GM19438 (cell line): ENCODE data around the gene ACKR1.
A peak's percentile ranks its signal among the peaks of the same experiment; 100 is the strongest.

ENCODE experiments used
- ATAC-seq: cut with Tn5 transposase; IDR thresholded peaks from one replicate; pipeline ENCODE4 v1.9.1; 2021; ENCODE audit warnings: low read depth; ENCODE audit not compliant: unreplicated experiment

The ACKR1 gene

DNA sequence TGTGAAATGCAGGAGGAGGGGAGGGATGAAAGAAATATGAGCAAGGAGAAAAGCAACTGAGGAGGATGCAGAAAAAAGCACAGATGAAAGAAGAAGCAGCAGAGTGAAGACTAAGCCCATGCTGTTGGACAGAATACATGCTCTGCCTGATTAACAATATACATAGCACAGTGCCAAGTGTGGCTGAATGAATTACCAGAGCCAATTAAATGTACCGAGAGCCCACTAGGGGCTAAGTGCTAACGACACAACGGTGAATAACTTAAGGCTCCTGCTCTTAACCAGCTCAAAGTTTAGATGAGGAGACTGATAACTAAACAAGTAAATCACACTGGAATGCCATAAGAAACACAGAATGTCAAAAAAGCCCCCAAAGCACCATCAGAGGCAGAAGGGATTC lies 17.6 kb upstream of the ACKR1 start:
- no peak for ATAC-seq

DNA sequence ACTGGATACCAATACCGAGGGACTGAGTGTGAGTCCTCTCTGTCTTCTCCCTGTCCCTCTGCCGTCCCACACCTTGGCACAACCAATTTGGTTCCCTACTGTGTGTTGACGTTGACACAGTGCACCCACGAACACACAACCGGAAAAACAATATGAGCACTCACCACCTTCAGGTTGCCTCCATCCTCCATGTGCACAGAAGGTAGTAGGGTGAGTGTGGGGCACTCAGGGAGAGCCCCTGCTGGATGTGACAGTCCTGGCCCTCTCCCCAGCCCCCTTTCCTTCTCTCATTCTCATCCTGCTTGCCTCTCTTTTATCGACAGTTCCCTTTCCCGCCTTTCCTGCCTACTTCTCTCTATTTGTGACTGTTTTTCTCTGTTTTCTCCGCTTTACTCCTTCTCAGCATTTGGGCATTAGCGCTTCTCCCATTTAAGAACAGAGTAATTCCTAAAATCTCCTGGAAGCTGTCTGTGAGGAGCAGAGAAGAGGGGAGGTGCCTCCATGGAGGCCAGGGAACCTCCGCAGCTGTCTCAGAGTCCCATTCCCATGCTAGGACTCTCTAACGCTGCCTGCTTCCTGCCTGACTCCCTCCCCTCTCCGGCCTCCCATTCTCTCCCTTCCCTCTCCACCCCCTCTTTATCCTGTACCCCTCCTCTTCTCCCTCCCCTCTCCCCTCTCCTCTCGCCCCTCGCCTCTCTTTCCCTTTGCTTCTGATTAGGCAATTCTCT lies 16.9 kb upstream of the ACKR1 start:
- peak; percentile 13 for ATAC-seq

DNA sequence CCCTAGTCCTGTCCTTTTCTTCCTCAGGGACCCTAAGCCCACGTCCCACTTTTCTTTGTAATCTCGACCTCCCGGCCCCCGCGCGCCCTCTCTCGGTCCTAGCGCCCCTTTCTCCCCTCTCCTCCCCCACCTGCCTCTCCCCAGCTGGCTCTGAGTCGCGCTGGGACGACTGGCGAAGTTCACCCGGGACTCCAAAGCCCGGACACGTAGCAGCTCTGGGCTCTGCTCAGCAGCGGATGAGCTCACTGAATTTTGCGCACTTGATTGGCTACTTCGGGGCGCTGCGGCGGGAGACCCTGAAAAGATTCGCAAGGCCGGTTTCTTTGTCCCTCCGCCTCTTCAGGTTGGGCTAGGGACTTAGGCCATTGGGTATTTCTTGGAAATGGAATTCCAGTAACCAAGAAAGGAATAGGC lies 16.3 kb upstream of the ACKR1 start:
- ATAC-seq, result peak; percentile 96

DNA sequence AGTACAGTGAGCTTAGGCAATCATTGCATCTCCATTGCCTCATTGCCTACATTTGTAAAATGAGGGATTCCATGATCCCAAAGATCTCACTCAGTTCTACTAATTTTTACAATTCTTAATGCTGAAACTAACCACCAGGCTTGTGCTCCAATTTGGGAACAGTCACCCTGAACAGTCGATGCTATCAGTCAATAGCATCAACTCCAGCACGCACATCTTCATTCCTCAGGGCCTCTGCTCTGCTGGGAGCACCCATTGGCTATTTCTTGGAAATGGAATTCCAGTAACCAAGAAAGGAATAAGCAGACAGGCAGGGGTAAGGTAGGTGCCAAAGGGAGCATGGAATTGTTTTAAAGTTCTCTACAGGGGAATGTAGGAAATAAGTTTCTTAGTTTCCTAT lies 14.2 kb upstream of the ACKR1 start:
- no peak for ATAC-seq

DNA sequence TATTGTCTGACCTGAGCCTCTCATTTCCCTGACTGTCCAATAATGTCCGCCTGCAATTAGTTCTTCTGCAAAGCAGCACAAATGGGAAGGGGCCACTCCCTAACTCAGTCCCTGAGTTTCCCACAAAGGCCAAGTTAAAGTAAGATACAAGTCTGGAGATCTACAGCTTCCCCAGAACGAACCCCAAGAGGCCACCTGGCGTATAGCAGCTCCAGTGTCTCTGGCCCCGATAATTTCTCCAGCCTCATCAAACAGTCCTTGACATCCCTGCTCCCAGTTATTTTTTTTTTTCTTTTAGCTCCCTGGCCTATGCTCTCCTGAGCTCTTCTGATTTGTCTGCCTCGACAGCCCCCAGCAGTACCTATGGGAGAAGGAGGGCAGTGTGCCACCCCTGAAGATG lies 8.1 kb upstream of the ACKR1 start:
- ATAC-seq, result no peak

DNA sequence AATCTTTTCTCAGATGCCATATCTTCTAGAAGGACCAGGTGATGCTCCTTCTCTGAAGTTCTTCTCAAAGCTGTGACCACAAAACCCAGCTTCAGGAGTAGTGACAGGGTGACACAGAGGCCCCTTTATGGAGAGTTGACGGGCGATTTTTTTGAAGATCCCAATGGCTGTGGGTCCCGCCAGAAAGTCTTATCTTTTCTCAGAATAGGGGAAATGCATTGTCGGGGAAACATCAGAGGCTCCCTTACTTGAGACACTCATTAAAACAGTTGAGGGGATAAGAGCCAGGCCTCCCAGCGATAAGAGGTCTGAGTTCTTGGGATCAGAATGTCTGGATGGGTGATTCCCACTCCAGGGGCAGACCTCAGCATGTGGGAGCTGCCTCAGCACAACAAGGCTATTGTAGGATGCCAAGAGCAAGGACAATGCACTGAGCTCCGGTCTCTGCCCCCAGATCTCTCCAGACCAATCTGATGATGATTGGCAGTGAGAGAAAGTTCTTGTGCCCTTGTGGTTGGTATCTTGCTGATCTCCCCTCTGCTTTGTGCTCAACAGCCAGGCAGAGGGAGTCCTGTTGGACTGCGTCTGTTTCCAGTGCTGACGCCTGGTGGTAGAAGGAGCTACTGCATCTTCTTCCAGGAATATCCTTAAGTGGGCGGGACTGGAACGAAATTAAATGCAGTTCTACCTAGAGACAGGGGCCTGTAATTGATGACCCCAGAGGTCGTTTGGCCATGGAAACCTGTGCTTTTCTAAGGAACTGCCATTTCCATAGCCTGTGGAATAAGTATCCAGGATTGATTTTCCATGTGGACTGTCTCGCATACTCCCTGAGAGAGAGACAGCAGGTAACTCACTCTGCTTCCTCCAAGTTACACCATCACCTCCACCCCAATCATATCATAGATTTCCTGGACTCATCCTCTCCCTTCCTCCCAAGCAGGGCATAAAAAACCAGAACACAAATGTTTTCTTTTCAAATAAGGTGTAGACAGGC lies 6.8 kb upstream of the ACKR1 start:
- ATAC-seq, result peak; percentile 85

DNA sequence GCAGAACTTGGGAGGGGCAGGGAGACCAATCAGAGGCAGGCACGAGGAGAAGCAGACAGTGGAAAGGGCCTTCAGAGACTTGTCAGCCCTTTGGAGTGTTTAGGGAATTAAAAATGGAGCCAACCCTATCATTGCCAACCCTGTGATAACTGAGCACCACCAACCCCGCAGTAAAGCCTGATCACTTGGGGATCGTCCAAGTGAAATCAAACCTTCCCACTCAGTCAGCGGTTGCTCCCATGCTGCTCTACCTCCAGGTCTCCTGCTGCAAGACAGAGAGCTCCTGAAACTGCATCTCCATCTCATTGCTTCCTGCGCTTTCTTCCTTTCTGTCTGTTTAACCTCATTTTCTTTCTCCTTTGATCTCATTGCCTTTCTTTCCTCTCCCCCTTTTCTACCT lies 4.8 kb upstream of the ACKR1 start:
- ATAC-seq, result no peak

GRCh38 chr1:159200769-159201168 lies 3.9 kb upstream of the ACKR1 start:
- ATAC-seq, result no peak

DNA sequence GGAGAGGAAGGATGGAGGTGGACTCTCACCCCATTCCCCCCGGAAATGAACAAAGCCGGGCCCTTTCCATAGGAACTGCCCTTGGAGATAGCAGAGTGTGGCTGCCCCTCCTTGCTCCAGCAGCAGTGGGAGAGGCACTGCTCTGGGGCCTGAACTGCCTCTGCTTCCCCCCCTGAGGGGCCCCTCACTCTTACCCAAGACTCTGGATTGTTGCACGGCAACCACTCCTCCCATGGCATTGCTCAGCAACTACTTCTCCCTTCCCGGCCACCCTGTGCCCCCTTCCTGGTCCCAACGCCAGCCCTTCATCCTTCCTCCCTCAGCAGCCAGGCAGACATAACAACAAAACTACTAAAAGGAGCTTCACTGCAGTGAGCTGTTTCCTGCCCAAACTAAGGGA lies 3.0 kb upstream of the ACKR1 start:
- ATAC-seq, result no peak

- no peak for ATAC-seq
Measured at GRCh38 chr1:159203610-159204009, 1.1 kb upstream of the ACKR1 start.

DNA sequence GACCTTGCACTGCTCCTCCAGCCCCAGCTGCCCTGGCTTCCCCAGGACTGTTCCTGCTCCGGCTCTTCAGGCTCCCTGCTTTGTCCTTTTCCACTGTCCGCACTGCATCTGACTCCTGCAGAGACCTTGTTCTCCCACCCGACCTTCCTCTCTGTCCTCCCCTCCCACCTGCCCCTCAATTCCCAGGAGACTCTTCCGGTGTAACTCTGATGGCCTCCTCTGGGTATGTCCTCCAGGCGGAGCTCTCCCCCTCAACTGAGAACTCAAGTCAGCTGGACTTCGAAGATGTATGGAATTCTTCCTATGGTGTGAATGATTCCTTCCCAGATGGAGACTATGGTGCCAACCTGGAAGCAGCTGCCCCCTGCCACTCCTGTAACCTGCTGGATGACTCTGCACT lies 550 bp downstream of the ACKR1 start:
- ATAC-seq, result no peak

DNA sequence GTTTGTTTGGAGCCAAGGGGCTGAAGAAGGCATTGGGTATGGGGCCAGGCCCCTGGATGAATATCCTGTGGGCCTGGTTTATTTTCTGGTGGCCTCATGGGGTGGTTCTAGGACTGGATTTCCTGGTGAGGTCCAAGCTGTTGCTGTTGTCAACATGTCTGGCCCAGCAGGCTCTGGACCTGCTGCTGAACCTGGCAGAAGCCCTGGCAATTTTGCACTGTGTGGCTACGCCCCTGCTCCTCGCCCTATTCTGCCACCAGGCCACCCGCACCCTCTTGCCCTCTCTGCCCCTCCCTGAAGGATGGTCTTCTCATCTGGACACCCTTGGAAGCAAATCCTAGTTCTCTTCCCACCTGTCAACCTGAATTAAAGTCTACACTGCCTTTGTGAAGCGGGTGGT lies 1.4 kb downstream of the ACKR1 start:
- ATAC-seq, result no peak

DNA sequence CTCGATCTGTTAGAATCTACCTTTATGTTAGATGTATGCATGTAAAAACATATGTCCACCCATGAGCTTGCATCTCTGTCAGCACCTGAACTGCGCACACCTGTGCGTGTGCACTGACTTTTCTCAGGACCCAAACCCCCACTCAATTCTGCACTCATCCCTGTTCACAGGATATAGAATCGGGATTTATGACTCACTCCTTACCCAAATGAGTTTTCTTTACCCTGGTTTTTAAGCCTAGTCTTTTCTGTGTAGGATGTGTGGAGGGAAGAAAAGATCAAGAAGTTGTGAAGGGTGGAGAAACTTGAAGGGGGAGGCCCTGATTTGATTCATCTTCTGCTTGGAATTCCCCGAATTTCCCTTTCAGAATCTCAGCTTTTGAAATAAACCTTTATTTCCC lies 2.4 kb downstream of the ACKR1 start:
- ATAC-seq, result no peak

GRCh38 chr1:159207774-159208173 lies 3.1 kb downstream of the ACKR1 start:
- no peak for ATAC-seq

- ATAC-seq, result no peak
Measured at GRCh38 chr1:159208175-159208825, 3.6 kb downstream of the ACKR1 start.

DNA sequence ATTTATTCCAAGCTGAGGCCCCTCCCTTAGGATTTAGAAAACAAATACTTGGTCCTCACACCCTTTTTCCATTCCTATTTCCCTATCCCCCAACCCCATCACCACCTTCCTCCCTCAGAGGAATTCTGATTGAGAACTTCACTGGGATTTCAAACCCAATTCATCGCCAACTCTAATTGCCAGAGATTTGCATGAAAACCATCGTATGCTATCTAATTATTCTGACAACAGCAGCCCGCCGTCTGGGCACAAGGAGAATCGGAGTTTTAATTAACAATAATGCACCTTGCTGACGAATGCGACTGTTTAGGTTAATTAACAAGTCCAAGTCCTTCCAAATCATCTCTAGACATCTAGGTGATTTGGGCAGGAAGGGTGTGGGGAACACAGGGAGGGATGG lies 4.4 kb downstream of the ACKR1 start:
- ATAC-seq, result no peak

DNA sequence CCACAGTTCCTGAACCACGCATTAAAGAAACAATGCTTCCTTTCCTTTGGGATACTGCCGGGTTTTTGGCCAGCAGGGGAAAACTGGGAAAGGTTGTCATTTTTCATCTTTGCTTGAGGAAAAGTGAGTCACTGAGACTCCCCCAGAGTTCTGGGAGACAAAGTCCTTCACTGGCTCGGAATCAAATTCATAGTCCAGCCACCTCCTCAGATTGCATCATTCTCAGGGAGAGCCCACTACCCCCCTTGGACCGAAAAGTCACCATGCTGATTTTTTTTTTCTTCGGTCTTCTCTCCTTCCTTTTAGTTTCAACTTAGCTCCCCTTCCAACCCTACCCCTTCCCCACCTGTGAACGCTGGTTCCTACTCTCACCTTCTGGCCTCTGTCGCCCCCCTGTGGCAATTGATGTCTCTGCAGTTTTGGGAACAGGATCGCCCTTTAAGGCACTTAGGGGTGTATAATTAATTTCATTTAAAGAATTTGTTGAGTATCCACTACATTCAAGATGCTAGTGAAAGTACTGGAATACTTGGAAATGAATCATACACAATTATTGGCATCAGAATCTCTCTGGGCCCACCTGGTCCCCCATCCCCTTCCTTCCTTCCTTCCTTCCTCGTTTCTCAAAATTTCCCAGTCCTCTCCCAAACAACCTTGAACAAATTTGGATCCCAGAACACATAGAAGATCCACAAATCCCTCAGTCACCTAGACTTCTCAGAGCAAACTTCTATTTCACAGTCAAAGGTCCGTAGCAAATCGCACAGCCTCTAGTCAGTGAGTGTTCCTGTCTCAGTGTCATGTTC lies 6.9 kb downstream of the ACKR1 start:
- no peak for ATAC-seq

GRCh38 chr1:159212596-159212995 lies 7.9 kb downstream of the ACKR1 start:
- no peak for ATAC-seq

DNA sequence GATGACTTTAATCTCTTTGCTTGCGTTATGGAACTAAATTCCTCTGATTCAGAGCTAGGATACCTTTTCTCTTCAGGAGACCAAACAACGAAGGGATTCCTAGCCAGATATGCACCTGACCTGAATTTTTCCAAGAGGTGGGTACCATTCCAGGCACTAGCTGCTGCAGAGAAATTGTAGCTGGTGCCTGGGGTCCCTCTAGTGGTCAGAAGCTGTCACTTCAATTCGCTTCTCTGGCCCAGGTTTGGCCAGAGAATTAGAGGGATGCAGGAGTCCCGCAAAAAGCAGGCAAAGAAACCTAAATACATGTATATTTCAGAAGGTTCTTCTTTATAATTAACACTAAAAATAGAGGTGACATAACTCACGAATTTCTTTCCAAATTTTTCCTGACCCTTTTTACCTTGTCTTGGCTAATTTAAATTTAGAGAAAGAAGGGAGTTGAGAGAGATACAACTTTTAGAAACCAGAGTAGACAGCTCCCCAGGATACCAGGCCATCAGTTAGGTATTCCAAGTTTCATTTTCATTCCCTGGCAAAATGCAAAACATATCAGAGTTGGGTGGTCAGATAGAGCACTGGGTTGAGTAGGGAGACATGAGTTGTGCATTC lies 9.6 kb downstream of the ACKR1 start:
- ATAC-seq, result peak; percentile 64
